ENCODE results near the gene PPIA.
A peak's percentile ranks its signal among the peaks of the same experiment; 100 is the strongest.

The PPIA gene

DNA sequence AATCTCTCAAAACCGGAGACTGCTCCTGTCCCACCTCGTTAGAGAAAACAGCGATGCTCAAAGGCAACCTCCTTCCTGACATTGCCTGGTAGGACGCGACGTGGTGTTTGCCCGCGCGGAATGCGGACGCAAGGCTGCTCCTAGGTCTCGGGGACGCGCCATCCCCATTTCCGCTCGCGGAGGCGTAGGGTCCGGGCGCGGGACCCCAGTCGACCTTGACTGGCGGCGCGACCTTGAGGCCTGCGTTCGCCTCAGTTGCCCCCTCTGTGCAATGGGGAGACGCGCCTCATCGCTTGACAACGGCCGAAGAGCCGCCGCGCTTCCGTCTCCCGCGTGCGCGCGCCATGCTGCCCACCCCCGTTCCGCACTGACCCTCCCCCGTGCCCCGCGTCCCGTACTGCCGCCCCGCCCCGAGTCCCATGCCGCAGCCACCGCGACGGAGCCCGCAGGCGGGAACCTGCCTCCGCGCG, 412 bp upstream of the PPIA start:
- TF ChIP-seq, protein P1, sequence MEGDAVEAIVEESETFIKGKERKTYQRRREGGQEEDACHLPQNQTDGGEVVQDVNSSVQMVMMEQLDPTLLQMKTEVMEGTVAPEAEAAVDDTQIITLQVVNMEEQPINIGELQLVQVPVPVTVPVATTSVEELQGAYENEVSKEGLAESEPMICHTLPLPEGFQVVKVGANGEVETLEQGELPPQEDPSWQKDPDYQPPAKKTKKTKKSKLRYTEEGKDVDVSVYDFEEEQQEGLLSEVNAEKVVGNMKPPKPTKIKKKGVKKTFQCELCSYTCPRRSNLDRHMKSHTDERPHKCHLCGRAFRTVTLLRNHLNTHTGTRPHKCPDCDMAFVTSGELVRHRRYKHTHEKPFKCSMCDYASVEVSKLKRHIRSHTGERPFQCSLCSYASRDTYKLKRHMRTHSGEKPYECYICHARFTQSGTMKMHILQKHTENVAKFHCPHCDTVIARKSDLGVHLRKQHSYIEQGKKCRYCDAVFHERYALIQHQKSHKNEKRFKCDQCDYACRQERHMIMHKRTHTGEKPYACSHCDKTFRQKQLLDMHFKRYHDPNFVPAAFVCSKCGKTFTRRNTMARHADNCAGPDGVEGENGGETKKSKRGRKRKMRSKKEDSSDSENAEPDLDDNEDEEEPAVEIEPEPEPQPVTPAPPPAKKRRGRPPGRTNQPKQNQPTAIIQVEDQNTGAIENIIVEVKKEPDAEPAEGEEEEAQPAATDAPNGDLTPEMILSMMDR (IDR thresholded peaks at IDR 0.05), result no peak
- Histone ChIP-seq H3K9me3 (no peaks in the 10 kb centered on the region), H3K4me1 (ENCODE audit: control insufficient read depth in 1 of 2, insufficient read depth in 1 of 2, low read depth in 1 of 2, low read length in 1 of 2) (peaks cover 21 to 25% of the 10 kb centered on the region in 2 experiments), H3K27me3 (no peaks in the 10 kb centered on the region), H3K36me3 (peaks cover 11% of the 10 kb centered on the region), H3K4me3 (ENCODE audit: low read depth in 1 of 2, low read length in 1 of 2) (peak overlapping the region; percentile 99), H3K27ac (peak overlapping the region; percentile 94)

DNA sequence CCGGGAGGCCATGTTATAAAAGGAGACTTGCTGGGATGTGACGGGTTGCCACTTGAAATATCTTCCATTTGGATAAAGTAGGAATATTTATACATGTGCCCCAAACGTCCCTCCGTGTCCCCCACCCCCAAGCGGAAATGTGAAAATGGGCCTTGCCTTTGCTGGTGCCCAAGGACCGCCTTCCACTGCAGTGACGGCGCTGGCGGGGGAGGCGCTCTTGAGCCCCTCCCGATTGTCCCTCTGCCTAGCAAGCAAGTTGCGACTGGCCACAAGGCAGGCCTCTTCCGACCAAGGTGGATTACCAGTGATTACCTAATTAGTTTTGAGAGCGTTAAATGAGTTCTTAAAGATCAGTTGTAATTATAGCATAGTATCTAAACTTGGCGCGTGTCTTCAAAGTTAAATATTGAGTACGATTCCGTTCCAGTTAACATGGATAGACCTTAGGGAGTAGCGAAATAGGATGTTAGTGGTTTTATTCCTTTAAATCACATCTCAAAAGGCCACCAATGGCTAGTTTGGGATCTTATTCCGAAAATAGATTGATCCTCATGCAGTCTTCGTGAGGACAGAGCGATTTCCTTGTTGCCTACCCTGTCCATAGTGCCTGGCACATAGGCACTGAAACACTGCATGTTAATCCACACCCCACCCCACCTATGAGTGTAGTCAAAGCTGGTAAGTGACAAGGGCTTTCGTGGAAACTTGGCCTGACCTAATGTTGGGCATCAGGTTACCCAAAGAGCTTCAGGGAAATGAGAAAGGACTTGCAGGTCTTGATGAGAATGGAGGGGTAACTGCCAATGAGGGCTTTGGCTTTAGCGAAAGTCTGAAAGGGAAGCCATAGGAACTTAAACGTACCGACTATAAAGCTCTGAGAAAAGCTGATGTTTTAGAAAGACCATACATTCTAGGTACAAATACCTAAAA, 1.1 kb downstream of the PPIA start:
- TF ChIP-seq, protein P1 (IDR thresholded peaks at IDR 0.05), result peak; percentile 62
- Histone ChIP-seq H3K27me3 (no peaks in the 10 kb centered on the region), H3K9me3 (no peaks in the 10 kb centered on the region), H3K4me3 (ENCODE audit: low read depth in 1 of 2, low read length in 1 of 2) (peak overlapping the region; percentile 99), H3K36me3 (peaks cover 21% of the 10 kb centered on the region), H3K27ac (peak overlapping the region; percentile 94), H3K4me1 (ENCODE audit: control insufficient read depth in 1 of 2, insufficient read depth in 1 of 2, low read depth in 1 of 2, low read length in 1 of 2) (peaks cover 21 to 25% of the 10 kb centered on the region in 2 experiments)

DNA sequence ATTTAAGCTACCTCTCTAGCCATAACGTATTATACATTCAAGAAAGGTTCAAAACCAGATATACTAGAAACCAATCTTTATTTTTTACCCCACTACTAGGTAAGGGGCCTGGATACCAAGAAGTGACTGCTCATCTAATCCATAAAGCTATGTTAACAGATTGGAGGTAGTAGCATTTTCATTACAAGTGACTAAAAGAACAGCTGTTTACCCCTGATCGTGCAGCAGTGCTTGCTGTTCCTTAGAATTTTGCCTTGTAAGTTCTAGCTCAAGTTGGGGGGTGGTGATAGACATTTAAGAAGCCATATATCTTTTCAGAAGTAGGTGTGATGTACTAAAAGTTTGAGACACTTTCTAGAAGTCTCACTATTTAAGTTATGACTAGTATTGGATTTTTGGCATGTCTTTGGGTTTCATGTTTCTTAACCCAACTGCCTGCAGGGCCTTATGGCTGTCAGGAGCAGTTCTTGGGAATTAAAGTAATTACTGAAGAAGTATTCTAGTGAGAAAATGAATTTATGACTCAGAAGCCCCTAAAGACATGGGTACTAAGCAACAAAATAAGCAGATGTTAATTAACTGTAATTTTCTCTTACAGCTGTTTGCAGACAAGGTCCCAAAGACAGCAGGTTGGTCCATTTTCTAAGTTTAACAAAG, 2.3 kb downstream of the PPIA start:
- TF ChIP-seq, protein P1 (IDR thresholded peaks at IDR 0.05), result no peak
- Histone ChIP-seq H3K9me3 (no peaks in the 10 kb centered on the region), H3K36me3 (peaks cover 32% of the 10 kb centered on the region), H3K4me3 (ENCODE audit: low read depth in 1 of 2, low read length in 1 of 2) (no peak overlapping the region), H3K27ac (no peak overlapping the region), H3K4me1 (ENCODE audit: control insufficient read depth in 1 of 2, insufficient read depth in 1 of 2, low read depth in 1 of 2, low read length in 1 of 2) (peaks cover 21 to 25% of the 10 kb centered on the region in 2 experiments), H3K27me3 (no peaks in the 10 kb centered on the region)

DNA sequence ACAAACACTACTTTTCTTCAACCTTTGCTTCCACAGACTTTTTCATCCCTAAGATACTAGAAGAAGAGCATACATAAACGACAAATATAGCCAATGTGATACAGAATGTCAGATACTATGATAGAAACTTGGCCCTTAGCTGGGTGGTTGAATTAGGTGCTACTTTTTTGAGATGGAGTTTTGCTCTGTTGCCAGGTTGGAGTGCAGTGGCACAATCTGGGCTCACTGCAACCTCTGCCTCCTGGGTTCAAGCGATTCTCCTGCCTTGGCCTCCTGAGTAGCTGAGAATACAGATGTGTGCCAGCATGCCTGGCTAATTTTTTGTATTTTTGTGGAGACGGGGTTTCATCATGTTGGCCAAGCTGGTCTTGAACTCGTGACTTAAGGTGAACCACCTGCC, 3.5 kb downstream of the PPIA start:
- TF ChIP-seq, protein P1 (IDR thresholded peaks at IDR 0.05), result no peak
- H3K27ac ChIP-seq, result no peak overlapping the region

DNA sequence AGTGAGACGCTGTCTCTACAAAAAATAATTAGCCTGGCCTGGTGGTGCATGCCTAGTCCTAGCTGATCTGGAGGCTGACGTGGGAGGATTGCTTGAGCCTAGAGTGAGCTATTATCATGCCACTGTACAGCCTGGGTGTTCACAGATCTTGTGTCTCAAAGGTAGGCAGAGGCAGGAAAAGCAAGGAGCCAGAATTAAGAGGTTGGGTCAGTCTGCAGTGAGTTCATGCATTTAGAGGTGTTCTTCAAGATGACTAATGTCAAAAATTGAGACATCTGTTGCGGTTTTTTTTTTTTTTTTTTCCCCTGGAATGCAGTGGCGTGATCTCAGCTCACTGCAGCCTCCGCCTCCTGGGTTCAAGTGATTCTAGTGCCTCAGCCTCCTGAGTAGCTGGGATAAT, 5.4 kb downstream of the PPIA start:
- Histone ChIP-seq H3K27me3 (no peaks in the 10 kb centered on the region), H3K27ac (no peak overlapping the region), H3K36me3 (peaks cover 39% of the 10 kb centered on the region), H3K9me3 (no peaks in the 10 kb centered on the region), H3K4me1 (ENCODE audit: control insufficient read depth in 1 of 2, insufficient read depth in 1 of 2, low read depth in 1 of 2, low read length in 1 of 2) (peaks cover 16 to 18% of the 10 kb centered on the region in 2 experiments), H3K4me3 (ENCODE audit: low read depth in 1 of 2, low read length in 1 of 2) (no peak overlapping the region)
- TF ChIP-seq, protein P1 (IDR thresholded peaks at IDR 0.05), result no peak

More for the DNA sequence above, 3.5 kb downstream of the PPIA start:
- Histone ChIP-seq H3K9me3 (no peaks in the 10 kb centered on the region), H3K4me1 (ENCODE audit: control insufficient read depth in 1 of 2, insufficient read depth in 1 of 2, low read depth in 1 of 2, low read length in 1 of 2) (peaks cover 21 to 25% of the 10 kb centered on the region in 2 experiments), H3K36me3 (peaks cover 39% of the 10 kb centered on the region), H3K27me3 (no peaks in the 10 kb centered on the region), H3K4me3 (ENCODE audit: low read depth in 1 of 2, low read length in 1 of 2) (no peak overlapping the region)
